Loucy (cell line): ENCODE measurements around the gene KRTAP10-11.

Source experiments
- CTCF ChIP-seq: fragments of 200-600 bp; sonication (generic); conservative IDR thresholded peaks from 2 replicates; pipeline ENCODE4 v1.5.1; 2014; ENCODE audit warnings: mild to moderate bottlenecking, antibody characterized with exemption, low read length
- EZH2phosphoT487 ChIP-seq: fragments of 200-600 bp; IDR thresholded peaks from 2 replicates; pipeline ENCODE4 v1.6.1; 2018; ENCODE audit warnings: antibody characterized with exemption, mild to moderate bottlenecking, moderate library complexity, borderline replicate concordance

- no peak for TF ChIP-seq CTCF
- TF ChIP-seq EZH2phosphoT487, result no peak
These were observed 6.9 kb upstream of the KRTAP10-11 start for GRCh38 chr21:44639331-44639655.
